HG03139 (cell line): ENCODE results near the gene FASTK.
A peak's percentile ranks its signal among the peaks of the same experiment; 100 is the strongest.

Source experiments
- ATAC-seq: cut with Tn5 transposase; IDR thresholded peaks from one replicate; pipeline ENCODE4 v1.9.1; 2021; ENCODE audit not compliant: unreplicated experiment

FASTK gene

DNA sequence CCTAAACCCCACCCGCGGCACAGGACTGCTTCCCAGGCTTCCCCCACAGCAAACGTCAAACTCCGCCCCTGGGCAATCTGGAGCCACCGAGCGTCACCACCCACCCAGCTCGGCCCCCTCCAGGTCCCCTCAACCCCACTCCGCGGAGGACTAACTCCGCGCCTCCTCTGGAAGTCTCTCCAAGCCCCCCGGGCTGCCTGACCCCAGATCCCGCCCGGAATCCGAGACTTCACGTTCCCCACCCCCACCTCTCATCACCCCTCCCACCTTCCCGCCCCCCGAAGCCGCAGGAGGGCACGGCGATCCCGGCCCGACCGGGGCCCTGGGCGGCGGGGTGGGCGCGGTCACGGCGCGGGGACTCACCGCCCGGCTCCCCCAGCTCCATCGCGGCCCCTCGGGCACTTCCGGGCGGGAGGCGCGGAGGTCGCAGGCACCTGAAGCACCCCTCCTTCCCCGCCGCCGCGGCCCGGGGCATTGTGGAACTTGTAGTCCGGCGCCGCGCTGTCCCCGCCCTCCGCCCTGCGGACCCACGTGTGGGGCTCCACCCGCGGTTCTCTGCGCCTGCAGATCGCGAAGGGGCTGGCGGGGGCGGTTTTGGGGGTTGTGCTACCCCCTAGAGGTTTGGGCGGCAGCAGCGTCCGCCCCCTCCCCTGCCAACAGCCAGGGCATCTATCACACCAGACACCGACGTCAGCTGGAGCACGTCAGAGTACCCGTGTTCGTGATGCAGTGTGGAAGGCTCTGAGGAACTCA lies 2.6 kb upstream of the FASTK start, which contains the start of gene TMUB1:
TMUB1 (minus strand) TSS at position 423 of the 753 bp plus-strand sequence. CDS start 930 bp downstream, outside the sequence.
- ATAC-seq = peak; percentile 39

DNA sequence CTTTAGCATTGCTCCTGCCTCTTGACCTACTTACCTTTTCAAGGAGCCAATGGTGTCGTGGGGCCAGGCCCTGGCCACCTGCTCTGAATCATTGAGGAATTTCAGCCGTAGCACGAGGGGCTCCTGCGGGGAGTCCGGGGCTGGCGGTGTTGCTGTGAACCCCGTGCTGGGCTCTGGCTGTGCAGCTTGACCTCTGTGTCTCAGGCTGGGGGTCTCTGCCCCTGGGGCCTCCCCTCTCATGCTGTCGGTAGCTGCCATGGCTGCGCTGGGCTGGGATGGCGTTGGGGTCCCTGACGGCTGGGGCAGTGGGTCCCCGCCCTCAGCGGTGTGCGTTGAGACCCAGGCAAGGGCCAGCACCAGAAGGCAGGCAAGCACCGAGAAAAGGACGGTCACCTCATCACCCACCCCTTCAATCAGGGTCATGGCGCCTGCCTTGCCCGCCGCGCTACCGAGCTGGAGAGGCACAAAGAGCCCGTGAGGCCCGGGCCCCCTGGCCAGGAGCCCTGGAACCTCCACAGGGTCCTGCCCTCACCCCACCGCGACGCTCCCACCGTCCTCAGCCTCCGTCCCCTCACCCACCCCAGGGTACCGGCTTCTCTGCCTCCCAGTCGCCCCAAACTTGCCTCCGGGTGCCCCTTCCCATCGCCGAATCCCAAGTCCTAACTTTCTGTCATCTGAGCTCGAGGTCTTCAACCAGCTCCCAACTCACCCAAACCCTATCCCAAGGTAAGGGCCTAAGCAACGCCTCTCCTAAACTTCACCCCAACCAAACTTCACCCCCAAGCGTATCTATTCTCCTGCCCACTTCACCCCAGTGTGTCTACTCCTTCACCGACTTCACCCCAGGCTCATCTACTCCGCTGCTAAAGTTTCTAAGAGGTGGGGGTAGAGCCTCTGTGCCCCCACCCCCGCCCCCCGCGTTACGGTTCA lies 1.8 kb upstream of the FASTK start:
- no peak for ATAC-seq

DNA sequence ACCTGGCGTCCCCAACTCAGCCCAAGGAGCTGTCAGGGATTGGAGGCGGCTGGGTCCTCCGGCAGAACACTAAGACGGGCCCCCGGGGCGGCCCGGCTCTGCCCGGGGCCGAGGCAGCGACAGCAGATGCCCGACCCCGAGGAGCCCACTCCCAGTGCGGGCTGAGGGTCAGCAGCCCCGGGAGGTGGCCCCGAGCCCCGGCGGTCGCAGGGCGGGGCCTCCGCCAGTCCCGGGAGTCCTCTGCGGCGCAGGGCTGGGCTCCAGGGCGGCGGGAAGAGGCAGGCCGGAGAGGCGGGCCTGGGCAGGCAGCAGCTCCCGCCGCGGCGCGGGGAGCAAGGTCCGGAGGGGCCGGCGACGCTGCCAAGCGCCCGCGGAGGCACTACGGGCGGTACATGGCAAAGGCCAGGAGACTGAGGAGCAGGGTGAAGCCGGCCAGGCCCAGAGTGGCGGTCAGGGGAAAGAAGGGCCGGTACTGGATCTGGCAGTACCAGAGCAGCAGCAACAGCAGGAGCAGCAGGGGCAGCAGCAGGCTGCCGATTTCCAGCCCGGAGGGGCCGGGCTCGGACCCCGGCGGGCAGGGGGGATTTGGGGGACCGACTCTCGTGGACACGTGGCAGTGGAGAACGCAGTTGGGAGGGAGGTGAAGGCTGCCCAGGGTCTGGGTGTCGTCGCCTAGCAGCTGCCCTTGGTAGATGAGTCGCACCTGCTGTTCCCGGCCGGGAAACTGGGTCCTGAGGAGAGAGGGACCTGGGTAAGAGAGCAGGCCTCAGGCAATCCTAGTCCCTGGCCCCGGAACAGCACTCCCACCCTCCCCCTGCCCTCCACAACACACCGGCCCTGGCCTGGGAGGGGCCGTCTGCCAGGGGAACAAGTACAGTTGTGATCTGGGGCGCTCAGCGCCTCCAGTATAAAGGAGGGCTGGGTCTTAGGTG lies 827 bp upstream of the FASTK start:
- ATAC-seq = no peak

DNA sequence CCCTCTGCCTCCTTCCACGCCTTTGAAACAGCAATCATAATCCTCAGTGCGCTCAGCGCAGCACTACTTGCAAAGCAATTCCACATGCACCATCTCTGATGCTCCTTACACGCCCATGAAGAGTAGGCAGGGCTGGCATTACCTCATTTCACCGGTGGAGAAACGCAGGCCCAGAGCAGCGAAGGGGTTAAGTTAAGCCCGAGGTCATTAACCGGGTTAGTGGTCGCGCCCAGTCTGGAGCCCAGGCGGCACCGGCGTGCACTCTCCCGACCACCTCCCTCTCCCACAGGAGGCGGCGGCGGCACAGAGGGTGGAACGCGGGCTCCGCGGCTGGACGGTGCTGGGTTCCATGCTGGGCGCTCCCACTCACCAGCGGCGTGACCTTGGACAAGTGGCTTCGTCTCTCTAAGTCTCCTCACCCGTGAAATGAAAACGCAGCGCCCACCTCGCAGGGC lies 515 bp downstream of the FASTK start:
- ATAC-seq = no peak

DNA sequence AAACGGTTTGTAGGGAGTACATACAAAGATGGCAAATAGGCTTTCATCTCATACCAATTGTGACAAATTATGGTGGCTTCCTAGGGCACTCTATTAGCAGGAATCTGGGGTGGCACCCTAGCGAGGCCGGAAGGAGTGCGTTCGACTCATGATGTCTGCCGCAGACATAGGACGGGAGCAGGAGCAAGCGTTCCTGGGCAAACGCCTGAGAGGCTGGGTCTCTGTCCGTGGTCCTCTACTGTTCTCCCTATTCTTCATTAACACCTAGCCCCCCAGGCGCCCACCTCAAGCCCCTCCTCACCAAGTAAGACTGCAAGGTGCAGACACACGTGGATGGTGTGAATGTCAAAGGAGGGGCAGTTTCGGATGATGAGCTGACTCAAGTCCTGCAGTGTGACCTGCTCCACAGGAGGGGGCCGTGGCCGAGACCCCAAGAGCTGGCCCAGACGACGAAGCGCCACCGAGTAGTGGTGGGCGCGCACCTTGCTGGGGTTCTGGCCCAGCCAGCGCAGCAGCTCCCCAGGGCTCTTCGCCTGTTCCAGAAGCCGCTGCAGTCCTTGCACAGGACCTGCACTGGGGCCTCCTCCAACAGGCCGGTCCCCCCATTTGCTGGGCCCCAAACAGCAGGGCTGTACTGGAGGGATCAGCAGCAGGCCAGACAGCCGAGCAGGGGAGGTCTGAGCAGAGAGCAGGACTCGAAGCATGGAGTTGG lies 1.3 kb downstream of the FASTK start:
- ATAC-seq = no peak

DNA sequence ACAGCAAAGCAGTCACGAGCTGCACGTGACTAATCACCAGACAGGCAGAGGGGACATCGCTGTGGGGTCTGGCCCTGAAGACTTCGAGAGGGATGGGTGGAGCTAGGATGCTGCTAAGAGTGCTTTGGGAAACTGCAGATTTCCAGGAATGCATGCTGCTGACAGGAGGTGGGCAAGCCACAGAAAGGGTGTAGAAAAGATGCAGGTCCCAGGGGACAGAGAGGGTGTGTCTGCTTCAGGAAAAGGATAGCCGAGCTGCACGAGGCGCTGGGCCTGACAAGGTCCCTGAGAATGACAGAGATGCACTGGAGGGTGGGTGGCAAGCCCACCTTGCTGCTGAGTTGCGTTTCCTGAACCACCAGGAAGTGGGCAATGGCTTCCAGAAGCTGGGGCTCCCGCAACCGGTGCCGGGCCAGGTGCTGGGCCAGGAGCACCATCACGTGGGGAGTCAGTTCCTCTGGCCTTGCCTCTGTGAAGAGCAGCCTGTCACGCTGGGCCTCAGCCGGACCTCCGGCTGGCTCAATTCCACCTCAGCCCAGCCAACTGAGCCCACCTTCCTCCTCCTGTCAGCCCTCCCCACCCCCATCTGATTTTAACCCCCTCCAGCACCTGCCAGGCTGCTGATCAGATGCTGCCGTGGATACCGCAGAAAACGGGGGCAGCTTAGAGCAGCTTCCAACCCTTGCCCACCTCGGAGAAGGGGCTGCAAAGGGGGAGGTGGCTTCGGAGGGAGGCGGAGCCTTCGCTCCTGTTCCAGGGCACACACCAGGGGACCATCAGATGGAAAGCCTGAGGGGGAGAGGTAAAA lies 2.2 kb downstream of the FASTK start:
- no peak for ATAC-seq

DNA sequence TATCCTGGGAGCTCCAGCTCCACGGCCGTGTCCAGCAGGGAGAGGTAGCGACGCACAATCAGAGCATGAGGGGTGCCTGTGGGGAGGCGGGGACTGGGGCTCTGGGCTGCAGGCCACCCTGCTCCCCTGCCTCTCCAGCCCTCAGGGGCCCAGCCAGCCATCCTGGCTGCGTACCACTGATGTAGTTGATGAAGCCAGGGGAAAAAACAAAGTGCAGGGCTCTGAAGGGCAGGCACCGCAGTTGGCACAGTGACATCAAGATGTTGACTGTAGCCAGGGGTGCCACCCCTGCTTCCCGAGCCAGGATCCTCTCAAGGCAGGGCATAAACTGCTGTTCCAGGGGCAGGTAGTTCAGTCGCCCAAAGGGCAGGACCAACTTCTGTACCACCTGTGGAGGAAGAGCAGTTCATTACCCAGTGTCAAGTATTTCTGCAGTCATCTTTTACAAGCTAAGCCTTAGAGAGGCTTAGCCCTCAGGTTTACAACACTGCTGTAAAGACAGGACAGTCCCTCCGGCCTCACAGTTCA lies 2.8 kb downstream of the FASTK start:
- no peak for ATAC-seq

DNA sequence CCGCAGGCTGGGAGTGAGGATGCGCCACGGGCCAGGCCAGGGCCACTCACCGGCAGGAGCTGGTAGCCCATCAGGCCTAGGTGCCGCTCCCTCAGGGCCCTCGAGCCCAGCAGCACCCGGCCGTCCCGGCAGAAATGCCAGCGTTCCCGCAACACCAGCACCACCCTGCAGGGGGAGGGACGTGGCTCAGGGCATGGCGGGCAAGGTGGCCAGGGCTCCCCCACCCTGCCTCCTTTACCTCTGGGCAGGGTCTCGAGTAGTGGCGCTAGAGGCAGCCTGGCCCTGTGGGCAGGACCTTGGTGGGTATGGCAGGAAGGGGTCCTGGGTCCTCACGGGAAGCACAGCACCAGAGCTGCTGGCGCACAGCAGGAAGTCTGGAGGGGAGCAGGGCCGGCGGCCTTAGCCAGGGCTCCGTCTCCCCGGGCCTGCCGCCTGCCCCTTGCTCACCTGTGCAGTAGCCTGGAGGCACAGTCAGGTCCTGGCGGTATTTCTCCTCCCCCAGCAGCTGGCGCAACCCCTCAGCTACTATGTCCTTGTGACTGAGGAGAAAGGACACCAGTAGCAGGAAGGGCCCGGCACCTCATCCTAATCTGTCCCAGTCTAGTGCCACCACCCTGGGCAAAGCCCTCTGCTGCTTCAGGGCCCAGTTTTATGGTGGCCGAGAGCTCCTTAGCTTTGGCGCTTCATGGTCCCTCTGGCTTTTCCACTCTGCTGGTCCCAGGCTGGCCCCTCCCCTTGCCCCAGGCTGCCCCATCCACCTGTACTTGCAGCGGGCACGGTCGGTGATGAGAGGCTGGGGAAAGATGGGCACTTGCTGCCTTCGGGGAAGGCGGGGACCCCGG lies 3.5 kb downstream of the FASTK start:
- no peak for ATAC-seq

DNA sequence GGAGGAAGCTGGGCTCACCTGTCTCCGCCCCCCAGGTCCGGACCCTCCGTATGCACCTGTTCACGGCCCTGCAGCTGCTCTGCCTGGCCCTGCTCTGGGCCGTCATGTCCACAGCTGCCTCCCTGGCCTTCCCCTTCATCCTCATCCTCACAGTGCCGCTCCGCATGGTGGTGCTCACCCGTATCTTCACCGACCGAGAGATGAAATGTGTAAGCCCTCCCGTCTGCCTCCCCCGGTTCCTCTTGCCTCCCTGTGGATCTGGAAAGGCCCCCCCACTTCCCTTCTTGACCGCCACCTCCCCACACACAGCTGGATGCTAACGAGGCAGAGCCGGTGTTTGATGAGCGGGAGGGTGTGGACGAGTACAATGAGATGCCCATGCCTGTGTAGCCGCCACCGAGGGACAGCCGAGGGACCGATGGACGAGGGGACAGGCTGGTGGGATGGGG lies 4.6 kb downstream of the FASTK start:
- no peak for ATAC-seq

DNA sequence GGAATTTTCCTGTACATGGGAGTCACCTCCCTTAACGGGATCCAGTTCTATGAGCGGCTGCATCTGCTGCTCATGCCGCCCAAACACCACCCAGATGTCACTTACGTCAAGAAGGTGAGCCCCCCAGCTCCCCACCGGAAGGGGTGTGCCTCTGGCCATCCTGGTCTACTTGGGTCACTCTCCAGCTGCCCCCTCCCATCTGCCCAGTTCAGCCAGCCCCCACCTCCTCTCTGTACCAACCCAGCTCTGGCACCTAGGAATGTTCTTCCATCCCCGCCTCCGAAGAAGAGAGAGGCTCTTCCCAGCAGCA lies 5.0 kb downstream of the FASTK start:
- no peak for ATAC-seq

DNA sequence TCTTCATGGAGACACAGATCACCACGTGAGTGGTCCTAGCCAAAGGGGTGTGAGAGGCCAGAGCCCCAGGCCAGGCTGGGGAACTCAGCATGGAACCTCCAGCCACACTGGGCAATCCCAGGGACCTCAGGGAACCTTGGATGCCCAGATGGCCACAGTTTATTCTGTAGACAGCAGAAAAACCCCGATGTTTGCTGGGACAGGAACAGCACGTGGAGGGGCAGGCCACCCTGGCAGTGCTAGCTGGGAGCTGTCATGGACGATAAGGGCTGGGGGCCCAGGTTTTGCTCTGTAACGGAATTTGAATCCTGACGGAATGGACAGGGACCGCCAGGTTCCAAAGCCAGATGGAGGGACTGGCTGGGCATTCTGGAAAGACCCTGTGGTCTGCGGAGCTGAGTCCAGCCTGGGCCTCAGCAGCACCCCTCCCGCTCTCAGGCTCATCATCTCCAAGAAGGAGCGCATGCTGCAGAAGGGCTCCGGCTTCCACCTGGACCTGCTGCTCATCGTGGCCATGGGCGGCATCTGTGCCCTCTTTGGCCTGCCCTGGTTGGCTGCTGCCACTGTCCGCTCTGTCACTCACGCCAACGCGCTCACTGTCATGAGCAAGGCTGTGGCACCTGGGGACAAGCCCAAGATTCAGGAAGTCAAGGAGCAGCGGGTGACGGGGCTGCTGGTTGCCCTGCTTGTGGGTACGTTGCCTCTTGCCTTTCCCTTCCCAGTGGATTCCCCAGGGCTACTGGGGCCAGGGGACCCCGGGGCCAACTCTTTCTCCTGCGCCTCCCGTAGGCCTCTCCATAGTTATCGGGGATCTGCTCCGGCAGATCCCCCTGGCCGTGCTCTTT lies 5.6 kb downstream of the FASTK start:
- no peak for ATAC-seq

DNA sequence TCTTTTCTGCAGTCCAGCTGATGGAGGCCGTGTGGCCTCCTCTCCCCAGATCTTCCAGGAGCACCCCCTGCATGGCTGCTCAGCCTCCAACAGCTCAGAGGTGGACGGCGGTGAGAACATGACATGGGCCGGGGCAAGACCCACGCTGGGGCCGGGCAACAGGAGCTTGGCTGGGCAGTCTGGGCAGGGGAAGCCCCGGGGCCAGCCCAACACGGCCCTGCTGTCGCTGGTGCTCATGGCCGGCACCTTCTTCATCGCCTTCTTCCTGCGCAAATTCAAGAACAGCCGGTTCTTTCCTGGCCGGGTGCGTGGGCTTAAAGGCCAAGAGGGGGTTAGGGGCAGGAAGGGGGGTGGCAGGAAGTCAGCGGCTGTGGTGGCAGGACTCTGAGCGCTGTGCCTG lies 6.6 kb downstream of the FASTK start:
- no peak for ATAC-seq

DNA sequence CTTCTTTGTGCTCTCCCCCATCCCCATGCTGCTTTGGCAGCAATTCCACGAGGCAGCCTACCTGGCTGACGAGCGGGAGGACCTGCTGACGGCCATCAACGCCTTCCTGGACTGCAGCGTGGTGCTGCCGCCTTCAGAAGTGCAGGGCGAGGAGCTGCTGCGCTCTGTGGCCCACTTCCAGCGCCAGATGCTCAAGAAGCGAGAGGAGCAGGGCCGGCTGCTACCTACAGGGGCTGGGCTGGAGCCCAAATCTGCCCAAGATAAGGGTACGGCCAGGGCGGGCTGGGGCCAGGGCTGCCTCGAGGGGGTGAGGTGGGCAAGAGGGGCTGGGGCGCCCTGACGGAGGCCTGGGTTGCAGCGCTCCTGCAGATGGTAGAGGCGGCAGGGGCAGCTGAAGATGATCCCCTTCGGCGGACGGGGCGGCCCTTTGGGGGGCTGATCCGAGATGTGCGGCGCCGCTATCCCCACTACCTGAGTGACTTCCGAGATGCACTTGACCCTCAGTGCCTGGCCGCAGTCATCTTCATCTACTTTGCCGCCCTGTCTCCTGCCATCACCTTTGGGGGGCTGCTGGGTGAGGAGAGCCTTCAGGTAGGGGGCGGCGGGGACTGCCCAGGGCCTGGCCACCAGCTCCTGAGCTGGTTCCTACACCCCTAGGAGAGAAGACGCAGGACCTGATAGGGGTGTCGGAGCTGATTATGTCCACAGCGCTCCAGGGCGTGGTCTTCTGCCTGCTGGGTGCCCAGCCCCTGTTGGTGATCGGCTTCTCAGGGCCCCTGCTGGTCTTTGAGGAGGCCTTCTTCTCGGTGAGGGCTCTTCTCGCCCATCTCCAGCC lies 9.4 kb downstream of the FASTK start:
- no peak for ATAC-seq

DNA sequence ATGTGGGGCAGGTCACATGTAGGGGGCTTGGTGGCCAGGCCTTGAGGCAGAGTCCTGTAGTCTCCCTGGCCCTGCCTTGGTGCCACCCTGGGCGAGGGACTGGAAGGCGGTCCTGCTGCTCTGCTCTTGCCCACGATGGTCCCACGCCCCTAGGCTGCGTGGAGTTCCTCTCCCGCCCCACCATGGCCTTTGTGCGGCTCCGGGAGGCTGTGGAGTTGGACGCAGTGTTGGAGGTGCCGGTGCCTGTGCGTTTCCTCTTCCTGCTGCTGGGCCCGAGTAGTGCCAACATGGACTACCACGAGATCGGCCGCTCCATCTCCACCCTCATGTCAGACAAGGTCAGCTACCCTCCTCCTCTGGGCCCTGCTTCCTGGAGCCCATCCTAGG lies 10.0 kb downstream of the FASTK start:
- no peak for ATAC-seq

DNA sequence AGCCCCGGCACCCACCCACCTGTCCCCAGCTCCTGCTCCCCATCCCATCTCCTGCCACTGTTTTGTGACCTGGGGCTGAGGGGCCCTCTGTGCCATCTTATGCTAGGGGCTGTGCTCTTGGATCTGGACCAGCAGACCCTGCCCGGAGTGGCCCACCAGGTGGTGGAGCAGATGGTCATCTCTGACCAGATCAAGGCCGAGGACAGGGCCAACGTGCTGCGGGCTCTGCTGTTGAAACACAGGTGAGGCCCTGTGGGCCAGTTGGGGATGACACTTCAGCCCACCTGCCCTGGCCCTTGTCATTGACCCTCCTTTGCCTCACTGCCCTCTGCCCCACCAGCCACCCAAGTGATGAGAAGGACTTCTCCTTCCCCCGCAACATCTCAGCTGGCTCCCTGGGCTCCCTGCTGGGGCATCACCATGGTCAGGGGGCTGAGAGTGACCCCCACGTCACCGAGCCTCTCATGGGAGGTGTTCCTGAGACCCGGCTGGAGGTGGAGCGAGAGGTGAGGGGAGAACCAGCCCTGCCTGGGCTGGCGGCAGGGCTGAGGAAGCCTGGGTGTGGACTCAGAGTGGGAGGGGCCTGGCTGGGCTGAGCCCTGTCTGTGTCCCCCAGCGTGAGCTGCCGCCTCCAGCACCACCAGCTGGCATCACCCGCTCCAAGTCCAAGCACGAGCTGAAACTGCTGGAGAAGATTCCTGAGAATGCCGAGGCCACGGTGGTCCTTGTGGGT lies 10.6 kb downstream of the FASTK start:
- no peak for ATAC-seq
